A549 treated with ZK216348 at 1 μM for 4 hours (cell line): ENCODE measurements around the gene RWDD1. TPM values are rescaled to one million over a fixed set of nuclear protein-coding genes. Genes with fewer than 3 reads are reported as not detected.

Experiments used
- total RNA-seq: library from RNA; stranded (reverse); fragments of 200-300 nt; extraction: Qiagen RNA extraction; gene quantifications from 5 replicates; pipeline ENCODE4 v1.2.3, GENCODE V29; 2022; ENCODE audit warnings: low read depth

RWDD1 gene, protein sequence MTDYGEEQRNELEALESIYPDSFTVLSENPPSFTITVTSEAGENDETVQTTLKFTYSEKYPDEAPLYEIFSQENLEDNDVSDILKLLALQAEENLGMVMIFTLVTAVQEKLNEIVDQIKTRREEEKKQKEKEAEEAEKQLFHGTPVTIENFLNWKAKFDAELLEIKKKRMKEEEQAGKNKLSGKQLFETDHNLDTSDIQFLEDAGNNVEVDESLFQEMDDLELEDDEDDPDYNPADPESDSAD
- total RNA-seq: 23.9 to 37.0 TPM (median 33.2 TPM) in 5 replicates

DNA sequence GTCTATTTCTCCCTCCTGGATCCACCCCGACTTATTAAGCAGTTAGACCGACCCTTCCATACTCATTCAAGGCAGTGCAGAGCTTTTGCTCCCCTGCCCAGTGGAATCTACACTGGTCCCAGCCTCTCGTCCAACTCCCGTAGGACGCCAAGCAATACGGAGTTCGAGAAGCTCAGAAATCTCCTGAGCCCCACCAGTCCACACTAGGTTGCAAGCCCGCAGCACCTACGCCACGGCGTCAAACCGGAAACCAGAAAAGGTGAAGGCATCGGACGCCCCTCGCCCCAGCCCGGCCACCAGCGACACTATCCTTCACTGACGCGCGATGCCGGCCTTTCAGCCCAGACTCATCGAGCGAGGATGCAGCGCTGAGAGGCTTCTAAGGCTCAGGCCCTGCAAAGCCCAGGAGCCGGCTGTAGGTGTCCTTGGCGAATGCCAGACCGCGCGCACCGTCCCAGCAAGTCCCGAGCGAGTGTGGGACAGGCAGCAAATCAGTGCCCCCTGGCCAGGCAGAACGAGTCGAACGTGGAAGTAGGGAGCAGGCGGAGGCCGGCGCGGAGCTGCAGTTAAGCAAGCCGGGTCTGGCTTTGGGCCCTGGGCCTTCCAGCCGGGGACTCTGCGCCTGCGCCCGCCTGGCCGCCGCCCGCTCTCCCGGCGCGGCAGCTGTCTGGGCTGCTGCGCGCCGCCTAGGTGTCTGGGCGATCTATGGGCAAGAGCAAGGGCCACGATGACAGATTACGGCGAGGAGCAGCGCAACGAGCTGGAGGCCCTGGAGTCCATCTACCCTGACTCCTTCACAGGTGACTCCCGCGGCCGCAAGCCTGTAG, at the start of gene RWDD1:
Gene RWDD1 (plus strand): TSS at position 649 of the 827 bp plus-strand sequence. CDS start 79 bp downstream, at position 728.

DNA sequence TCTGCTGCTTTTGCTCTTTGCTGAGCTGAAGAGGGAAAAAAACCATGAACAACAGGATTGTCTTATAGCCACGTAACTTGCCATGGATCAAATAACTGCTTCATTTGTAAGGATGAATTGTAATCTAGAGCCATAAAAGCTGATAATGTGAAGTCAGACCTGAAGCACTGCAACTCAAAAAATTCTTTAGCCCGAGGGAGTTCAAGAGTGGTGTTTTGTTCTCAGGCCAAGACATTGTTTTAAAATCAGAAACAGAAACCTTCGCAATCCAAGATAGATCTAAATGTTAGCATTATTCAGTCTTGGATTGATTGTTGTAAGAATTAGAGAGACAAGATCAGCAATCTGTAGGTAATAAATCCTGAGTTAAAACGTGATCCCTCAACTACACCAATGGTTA, 25.7 kb upstream of the RWDD1 start, which contains the start of gene TRAPPC3L:
Gene TRAPPC3L (minus strand): TSS at position 34 of the 400 bp plus-strand sequence. CDS start 170 bp downstream, outside the sequence.

DNA sequence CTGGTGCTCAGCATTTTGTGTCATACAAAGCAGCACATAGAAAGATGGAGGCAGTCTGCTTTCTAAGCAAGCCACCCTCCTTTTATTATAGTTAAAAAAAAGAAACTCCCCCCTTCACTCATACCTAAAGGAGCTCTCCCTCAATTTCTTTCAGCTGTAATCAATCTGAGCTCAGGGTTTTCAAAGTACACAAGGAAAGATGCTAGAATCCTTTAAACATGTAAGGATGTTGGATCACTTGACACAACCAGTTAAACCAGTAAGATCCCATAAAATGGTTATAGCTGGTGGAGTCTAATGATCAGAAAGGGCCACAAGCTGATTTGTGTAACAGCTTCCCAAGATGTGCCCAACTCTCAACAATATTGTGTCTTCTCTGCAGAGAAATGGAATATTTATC, 17.9 kb upstream of the RWDD1 start, which contains the start of gene CALHM4:
Gene CALHM4 (plus strand): TSS at position 301 of the 400 bp plus-strand sequence. CDS start 43 bp downstream, at position 344.

DNA sequence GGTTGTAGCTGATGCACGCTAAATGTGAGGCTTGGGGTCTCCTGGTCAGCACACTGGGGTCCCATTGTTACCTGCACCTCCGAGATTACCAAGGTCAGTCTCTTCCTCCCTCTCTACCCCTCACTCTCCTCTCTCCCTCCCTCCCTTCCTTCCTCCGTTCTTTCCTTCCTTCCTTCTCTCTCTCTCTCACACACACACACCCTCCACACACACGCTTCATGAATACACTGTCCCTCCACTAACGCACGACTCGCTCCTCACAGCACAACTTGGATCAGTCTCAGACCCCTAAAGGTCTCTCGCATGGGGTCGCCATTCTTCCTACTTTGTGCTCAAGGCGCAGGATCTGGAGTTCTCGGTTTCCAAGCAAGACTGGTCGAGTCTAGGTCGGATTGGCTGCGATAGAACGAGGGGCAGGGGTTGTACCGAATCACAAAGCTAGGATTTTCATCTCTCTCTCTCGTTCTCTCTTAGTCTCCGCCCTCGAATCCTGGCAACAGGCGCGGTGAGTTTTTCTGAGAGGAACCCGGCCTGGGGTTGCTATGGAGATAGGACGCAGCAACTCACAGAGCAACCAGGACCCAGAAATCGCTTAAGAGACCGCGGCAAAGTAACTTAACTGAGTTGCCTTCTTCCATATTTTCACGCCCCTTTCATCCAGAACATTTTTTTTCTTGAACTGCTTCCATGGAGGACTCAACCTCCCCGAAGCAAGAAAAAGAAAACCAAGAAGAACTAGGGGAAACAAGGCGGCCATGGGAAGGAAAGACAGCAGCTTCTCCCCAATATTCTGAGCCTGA, 44.8 kb downstream of the RWDD1 start, which contains the start of gene RSPH4A:
Gene RSPH4A (plus strand): TSS at position 543 of the 800 bp plus-strand sequence. CDS start 145 bp downstream, at position 688.

Other genes with a start within 250 kb of the RWDD1 start
- 11.3 to 16.7 TPM (median 15.1 TPM) in 5 replicates for gene DSE, start 200.6 kb upstream of the RWDD1 start, total RNA-seq
- not detected in 5 replicates for gene CALHM6, start 110.1 kb upstream of the RWDD1 start, total RNA-seq
- 0.05 to 0.07 TPM (median 0.06 TPM) in 5 replicates for gene CALHM5, start 59.9 kb upstream of the RWDD1 start, total RNA-seq
- not detected in 5 replicates for gene TRAPPC3L, start 25.8 kb upstream of the RWDD1 start, total RNA-seq
- gene CALHM4, start 17.8 kb upstream of the RWDD1 start, total RNA-seq: not detected in 5 replicates
- 0.14 to 0.26 TPM (median 0.17 TPM) in 5 replicates for gene RSPH4A, start 45.0 kb downstream of the RWDD1 start, total RNA-seq
- 5.8 to 8.7 TPM (median 6.4 TPM) in 5 replicates for gene ZUP1, start 97.3 kb downstream of the RWDD1 start, total RNA-seq
- gene KPNA5, start 109.7 kb downstream of the RWDD1 start, total RNA-seq: 0.76 to 1.9 TPM (median 1.6 TPM) in 5 replicates
- not detected in 5 replicates for gene FAM162B, start 194.2 kb downstream of the RWDD1 start, total RNA-seq